H9 (cell line): ENCODE data around the gene CMTM4. TPM values are rescaled to one million over a fixed set of nuclear protein-coding genes. Genes with fewer than 3 reads are reported as not detected.

ENCODE experiments used
- DNase-seq: peaks from one replicate; pipeline ENCODE4 v3.0.0-alpha.2; 2017
- H2AFZ ChIP-seq: one replicate; pipeline ENCODE4 v1.6.1; 2013; ENCODE audit warnings: mild to moderate bottlenecking, low read length, control low read depth, moderate library complexity
- H2AK5ac ChIP-seq: 2 replicates; pipeline ENCODE4 v1.6.1; 2013; ENCODE audit warnings: low read length, control low read depth, mixed read lengths; ENCODE audit not compliant: insufficient read length
- H2BK120ac ChIP-seq: one replicate; pipeline ENCODE4 v1.6.1; 2013; ENCODE audit warnings: low read depth, mild to moderate bottlenecking, low read length, control low read depth, inconsistent platforms; ENCODE audit not compliant: poor library complexity, severe bottlenecking
- H2BK12ac ChIP-seq: 2 replicates; pipeline ENCODE4 v1.6.1; 2013; ENCODE audit warnings: low read length, control low read depth, mixed read lengths, low read depth; ENCODE audit not compliant: insufficient read length
- H2BK15ac ChIP-seq: 2 replicates; pipeline ENCODE4 v1.6.1; 2013; ENCODE audit warnings: low read depth, low read length, control low read depth
- H2BK20ac ChIP-seq: one replicate; pipeline ENCODE4 v1.6.1; 2013; ENCODE audit warnings: low read depth, mild to moderate bottlenecking, low read length, control low read depth, inconsistent platforms; ENCODE audit not compliant: poor library complexity, severe bottlenecking
- H2BK5ac ChIP-seq: 2 replicates; pipeline ENCODE4 v1.6.1; 2013; ENCODE audit warnings: low read length, control low read depth, mixed read lengths; ENCODE audit not compliant: insufficient read length
- H3K14ac ChIP-seq: 2 replicates; pipeline ENCODE4 v1.6.1; 2013; ENCODE audit warnings: low read length, control low read depth; ENCODE audit not compliant: insufficient read depth
- H3K18ac ChIP-seq: 2 replicates; pipeline ENCODE4 v1.6.1; 2013; ENCODE audit warnings: low read depth, mild to moderate bottlenecking, mixed read lengths, low read length, control low read depth; ENCODE audit not compliant: insufficient read length
- H3K23ac ChIP-seq: 2 replicates; pipeline ENCODE4 v1.6.1; 2013; ENCODE audit warnings: low read length, control low read depth, mixed read lengths, low read depth; ENCODE audit not compliant: insufficient read length
- H3K23me2 ChIP-seq: 2 replicates; pipeline ENCODE4 v1.6.1; 2013; ENCODE audit warnings: low read depth, mild to moderate bottlenecking, mixed read lengths, low read length, control low read depth; ENCODE audit not compliant: insufficient read length, poor library complexity, severe bottlenecking
- H3K27ac ChIP-seq: 2 replicates; pipeline ENCODE4 v1.5.1; 2013; ENCODE audit warnings: low read length, control low read depth, mixed read lengths, low read depth; ENCODE audit not compliant: insufficient read length
- H3K27me3 ChIP-seq: 2 replicates; pipeline ENCODE4 v1.6.1; 2013; ENCODE audit warnings: low read length, control low read depth, inconsistent platforms; ENCODE audit not compliant: insufficient read depth
- H3K4ac ChIP-seq: 2 replicates; pipeline ENCODE4 v1.6.1; 2013; ENCODE audit warnings: low read depth, mild to moderate bottlenecking, control low read depth, inconsistent platforms, low read length, moderate library complexity
- H3K4me1 ChIP-seq: 2 replicates; pipeline ENCODE4 v1.6.1; 2013; ENCODE audit warnings: low read length, control low read depth, inconsistent platforms; ENCODE audit not compliant: insufficient read depth
- H3K4me2 ChIP-seq: 2 replicates; pipeline ENCODE4 v1.6.1; 2013; ENCODE audit warnings: low read length, control low read depth, mixed read lengths; ENCODE audit not compliant: insufficient read length, insufficient read depth
- H3K56ac ChIP-seq: 2 replicates; pipeline ENCODE4 v1.6.1; 2013; ENCODE audit warnings: low read depth, mild to moderate bottlenecking, mixed read lengths, low read length, control low read depth; ENCODE audit not compliant: insufficient read length
- H3K79me1 ChIP-seq: 2 replicates; pipeline ENCODE4 v1.6.1; 2013; ENCODE audit warnings: low read depth, mild to moderate bottlenecking, moderate library complexity, low read length, control low read depth, inconsistent platforms; ENCODE audit not compliant: insufficient read depth, poor library complexity, severe bottlenecking
- H3K79me2 ChIP-seq: 2 replicates; pipeline ENCODE4 v1.6.1; 2013; ENCODE audit warnings: low read length, control low read depth, inconsistent platforms; ENCODE audit not compliant: insufficient read depth
- H3K9ac ChIP-seq: 2 replicates; pipeline ENCODE4 v1.6.1; 2013; ENCODE audit warnings: low read length, control low read depth, mixed read lengths; ENCODE audit not compliant: insufficient read length; ENCODE audit errors: extremely low read depth
- H3K9me3 ChIP-seq: one replicate; pipeline ENCODE4 v1.6.1; 2013; ENCODE audit warnings: low read depth, low read length, inconsistent platforms; ENCODE audit not compliant: control insufficient read depth
- H3T11ph ChIP-seq: one replicate; pipeline ENCODE4 v1.6.1; 2013; ENCODE audit warnings: mild to moderate bottlenecking, low read length, control low read depth, inconsistent platforms
- H4K20me1 ChIP-seq: one replicate; pipeline ENCODE4 v1.6.1; 2013; ENCODE audit not compliant: control insufficient read depth, insufficient read length, insufficient read depth
- H4K5ac ChIP-seq: 2 replicates; pipeline ENCODE4 v1.6.1; 2013; ENCODE audit warnings: low read depth, mild to moderate bottlenecking, mixed read lengths, low read length, control low read depth; ENCODE audit not compliant: insufficient read length
- H4K8ac ChIP-seq: replicated peaks from 2 replicates; pipeline ENCODE4 v1.6.1; 2013; ENCODE audit warnings: low read length, control low read depth, mixed read lengths, low read depth; ENCODE audit not compliant: insufficient read length
- H4K91ac ChIP-seq: 2 replicates; pipeline ENCODE4 v1.6.1; 2013; ENCODE audit warnings: low read depth, mild to moderate bottlenecking, moderate library complexity, mixed read lengths, low read length, control low read depth; ENCODE audit not compliant: insufficient read length
- H3K27ac Mint-ChIP-seq, 3 experiments: 2 replicates in 2 of 3; 3 replicates in 1 of 3; pipeline ENCODE4 v1.8.0; 2020 to 2021; ENCODE audit warnings: mixed read lengths in 3 of 3, mild to moderate bottlenecking in 1 of 3, moderate library complexity in 1 of 3
- H3K27me3 Mint-ChIP-seq: 2 replicates; pipeline ENCODE4 v1.8.0; 2021; ENCODE audit warnings: low read depth, mild to moderate bottlenecking, moderate library complexity, mixed read lengths
- H3K36me3 Mint-ChIP-seq, 3 experiments: 2 replicates in 2 of 3; 3 replicates in 1 of 3; pipeline ENCODE4 v1.8.0; 2020 to 2021; ENCODE audit warnings: low read depth in 3 of 3, mixed read lengths in 3 of 3; ENCODE audit not compliant: insufficient read depth in 1 of 3
- H3K4me1 Mint-ChIP-seq, 2 experiments: 2 replicates each; pipeline ENCODE4 v1.8.0; 2020; ENCODE audit warnings: mixed read lengths in 2 of 2
- H3K4me3 Mint-ChIP-seq, 2 experiments: 2 replicates in 1 of 2; 3 replicates in 1 of 2; pipeline ENCODE4 v1.8.0; 2020 to 2021; ENCODE audit warnings: mild to moderate bottlenecking in 2 of 2, mixed read lengths in 2 of 2, moderate library complexity in 1 of 2
- H3K9me3 Mint-ChIP-seq, 2 experiments: 2 replicates in 1 of 2; 3 replicates in 1 of 2; pipeline ENCODE4 v1.8.0; 2020; ENCODE audit warnings: mild to moderate bottlenecking in 2 of 2, mixed read lengths in 2 of 2, moderate library complexity in 1 of 2
- CTCF ChIP-seq: fragments of 200-600 bp; sonication (generic); conservative IDR thresholded peaks from 3 replicates; pipeline ENCODE4 v1.8.0; 2021; ENCODE audit warnings: antibody characterized with exemption, mild to moderate bottlenecking
- WGBS: extraction: QIAGEN DNeasy Blood & Tissue Kit; methylation state at CpG from one replicate; pipeline ENCODE4 v1.1.7; 2013; ENCODE audit warnings: missing lambda C conversion rate, low lambda C conversion rate, mixed read lengths; ENCODE audit not compliant: insufficient read length; ENCODE audit errors: extremely low coverage; 5-methylcytosine and 5-hydroxymethylcytosine counted together
- total RNA-seq: library from RNA; stranded (reverse); gene quantifications from 2 replicates; pipeline ENCODE4 v1.2.1, GENCODE V29; 2021

The CMTM4 gene
- total RNA-seq, 1 experiment from 2014 or later = 40.5 TPM

- no peak overlapping the region for H3K27ac Mint-ChIP-seq
- H3K9me3 Mint-ChIP-seq = no peaks in the 10 kb centered on the region
- Histone ChIP-seq H3K4me2 (no peak overlapping the region), H3K14ac (no peak overlapping the region), H3K4ac (no peak overlapping the region), H3K79me2 (no peaks in the 10 kb centered on the region), H3K56ac (no peak overlapping the region), H4K8ac (no peak overlapping the region), H3K27ac (no peak overlapping the region), H3K18ac (no peak overlapping the region), H4K5ac (no peak overlapping the region), H2BK120ac (no peak overlapping the region), H2BK15ac (no peak overlapping the region), H3K9ac (no peak overlapping the region), H3T11ph (no peak overlapping the region), H4K20me1 (no peaks in the 10 kb centered on the region), H4K91ac (no peak overlapping the region), H3K79me1 (no peaks in the 10 kb centered on the region), H3K9me3 (no peaks in the 10 kb centered on the region), H2BK5ac (no peak overlapping the region), H3K27me3 (no peaks in the 10 kb centered on the region), H2AK5ac (no peak overlapping the region), H2BK20ac (no peak overlapping the region), H2BK12ac (no peak overlapping the region), H3K4me1 (no peaks in the 10 kb centered on the region), H2AFZ (no peak overlapping the region), H3K23me2 (peaks cover 11% of the 10 kb centered on the region), H3K23ac (no peak overlapping the region)
- H3K36me3 Mint-ChIP-seq = no peaks in the 10 kb centered on the region; a peak in 1 of 7 replicates
- peaks cover 11 to 16% of the 10 kb centered on the region in 2 experiments for H3K4me1 Mint-ChIP-seq
- H3K4me3 Mint-ChIP-seq = no peak overlapping the region
- H3K27me3 Mint-ChIP-seq = peaks cover 9% of the 10 kb centered on the region
- TF ChIP-seq CTCF = no peak
- no peak for DNase-seq
- WGBS = no CpG with 5 or more reads among the region's 5 CpGs
Measured at GRCh38 chr16:66601471-66601870, 95.1 kb downstream of the CMTM4 start.
